ENCODE results near the gene AIFM3.

Gene AIFM3

GRCh38 chr22:20976291-20976877 lies 9.3 kb downstream of the AIFM3 start:
- DNase-seq = no peak

- DNase-seq = no peak
These were observed 10.0 kb downstream of the AIFM3 start for GRCh38 chr22:20977019-20977418.

GRCh38 chr22:20977516-20978170 lies 10.6 kb downstream of the AIFM3 start:
- DNase-seq = no peak

- DNase-seq = no peak
These were observed 11.4 kb downstream of the AIFM3 start for GRCh38 chr22:20978419-20978818.

GRCh38 chr22:20979243-20979809 lies 12.3 kb downstream of the AIFM3 start:
- peak; percentile 80 for DNase-seq

GRCh38 chr22:20979940-20980453 lies 12.9 kb downstream of the AIFM3 start:
- peak; percentile 12 for DNase-seq

- DNase-seq = no peak
These were observed 13.5 kb downstream of the AIFM3 start for GRCh38 chr22:20980523-20980922.

- DNase-seq = no peak
These were observed 14.1 kb downstream of the AIFM3 start for GRCh38 chr22:20980938-20981722.

GRCh38 chr22:20981787-20982562 lies 14.9 kb downstream of the AIFM3 start, which contains the start of gene LZTR1:
Gene LZTR1, plus strand, starts transcription at chr22:20982297. Its CDS starts 75 bp downstream, at chr22:20982372.
- peak; percentile 83 for DNase-seq

GRCh38 chr22:20982563-20982882 lies 15.5 kb downstream of the AIFM3 start:
- DNase-seq = no peak

- no peak for DNase-seq
These were observed 16.2 kb downstream of the AIFM3 start for GRCh38 chr22:20983081-20983771.

GRCh38 chr22:20985720-20986119 lies 18.7 kb downstream of the AIFM3 start:
- DNase-seq = no peak

GRCh38 chr22:20986365-20986764 lies 19.3 kb downstream of the AIFM3 start:
- no peak for DNase-seq

GRCh38 chr22:20987375-20987774 lies 20.3 kb downstream of the AIFM3 start:
- no peak for DNase-seq

GRCh38 chr22:20988573-20989322 lies 21.7 kb downstream of the AIFM3 start:
- peak; percentile 2 for DNase-seq

GRCh38 chr22:20989323-20990138 lies 22.5 kb downstream of the AIFM3 start:
- DNase-seq = no peak

- DNase-seq = no peak
These were observed 23.4 kb downstream of the AIFM3 start for GRCh38 chr22:20990184-20991180.

GRCh38 chr22:20991252-20992055 lies 24.4 kb downstream of the AIFM3 start:
- DNase-seq = no peak
